HCT116 (cell line): ENCODE measurements around the gene CCDC24. TPM values are rescaled to one million over a fixed set of nuclear protein-coding genes. Genes with fewer than 3 reads are reported as not detected.

Experiments used
- ATAC-seq: fragments of 200-7000 bp; cut with Tn5 transposase; 2 replicates; pipeline ENCODE4 v1.9.1; 2020; ENCODE audit warnings: mild to moderate bottlenecking, moderate library complexity
- BruUV-seq: library from RNA; stranded (reverse); fragments of 400-500 nt; replicated peaks from 2 replicates; lab custom pipeline; 2021; lab: Mats Ljungman, UMichigan
- CTCF ChIA-PET: fragments of 300-600 bp; sonication (Branson Sonifier 250); formaldehyde crosslinking; loops from one replicate; lab custom pipeline; 2021; ENCODE audit warnings: antibody characterized with exemption; lab: Charles Lee
- POLR2A ChIA-PET: fragments of 300-600, 350-600 bp; sonication (Branson Sonifier 250); formaldehyde crosslinking; loops from one replicate; lab custom pipeline; 2021; ENCODE audit warnings: antibody characterized with exemption; lab: Charles Lee
- RAD21 ChIA-PET, 2 experiments: fragments of 300-600 bp; sonication (Branson Sonifier 250); formaldehyde crosslinking; loops; one replicate each; lab custom pipeline; 2023; ENCODE audit warnings: low total read pairs in 2 of 2; ENCODE audit not compliant: uncharacterized antibody in 2 of 2, unreplicated experiment in 2 of 2, low non-redundant PET in 1 of 2; lab: Charles Lee
- DNase-seq: peaks from one replicate; pipeline ENCODE4 v3.0.0-alpha.2; 2010; ENCODE audit warnings: low read depth, low spot score
- H2AFZ ChIP-seq: fragments of 200-600 bp; shearing (Covaris generic), sonication (generic); 2 replicates; pipeline ENCODE4 v1.6.1; 2017; ENCODE audit warnings: low read depth, mixed run types, mixed read lengths, antibody characterized with exemption, low read length; ENCODE audit not compliant: poor library complexity, severe bottlenecking
- H3K27ac ChIP-seq: 2 replicates; pipeline ENCODE4 v1.5.1; 2012; ENCODE audit warnings: low read depth, low read length
- H3K27me3 ChIP-seq: fragments of 200-600 bp; sonication (generic); 2 replicates; pipeline ENCODE4 v1.6.1; 2016; ENCODE audit warnings: mixed run types, low read length, mixed read lengths; ENCODE audit not compliant: insufficient read depth
- H3K36me3 ChIP-seq, 2 experiments: fragments of 200-500 bp in 1 of 2; fragments of 200-600 bp in 1 of 2; sonication (Bioruptor generic) in 1 of 2; sonication (generic) in 1 of 2; 2 replicates each; pipeline versions ENCODE4 v1.5.1 to v1.6.1; 2014 to 2016; ENCODE audit warnings: low read length in 2 of 2, inconsistent platforms in 1 of 2, mixed read lengths in 1 of 2, mixed run types in 1 of 2; ENCODE audit not compliant: insufficient read depth in 2 of 2, control insufficient read depth in 1 of 2
- H3K4me1 ChIP-seq, 2 experiments: fragments of 200-600 bp in 1 of 2; sonication (generic) in 1 of 2; 2 replicates each; pipeline versions ENCODE4 v1.5.1 to v1.6.1; 2012 to 2017; ENCODE audit warnings: low read length in 2 of 2, inconsistent platforms in 1 of 2, mild to moderate bottlenecking in 1 of 2, mixed read lengths in 1 of 2, mixed run types in 1 of 2, moderate library complexity in 1 of 2; ENCODE audit not compliant: insufficient read depth in 2 of 2, control insufficient read depth in 1 of 2
- H3K4me2 ChIP-seq: fragments of 200-600 bp; sonication (generic); 2 replicates; pipeline ENCODE4 v1.6.1; 2017; ENCODE audit warnings: mixed run types, low read length, mixed read lengths
- H3K4me3 ChIP-seq, 2 experiments: fragments of 200-600 bp in 1 of 2; sonication (generic) in 1 of 2; replicated peaks in 1 of 2; 2 replicates each; pipeline ENCODE4 v1.5.1; 2011 to 2016; ENCODE audit warnings: low read length in 2 of 2, control low read depth in 1 of 2, low read depth in 1 of 2, mild to moderate bottlenecking in 1 of 2, mixed read lengths in 1 of 2, mixed run types in 1 of 2
- H3K79me2 ChIP-seq: fragments of 200-600 bp; sonication (generic); 2 replicates; pipeline ENCODE4 v1.6.1; 2017; ENCODE audit warnings: mild to moderate bottlenecking, mixed run types, low read length, moderate library complexity, mixed read lengths; ENCODE audit not compliant: insufficient read depth
- H3K9ac ChIP-seq: fragments of 200-600 bp; sonication (generic); 2 replicates; pipeline ENCODE4 v1.6.1; 2016; ENCODE audit warnings: low read length, mixed read lengths
- H3K9me2 ChIP-seq: fragments of 200-600 bp; sonication (generic), shearing (Covaris generic); 2 replicates; pipeline ENCODE4 v1.6.1; 2017; ENCODE audit warnings: mixed run types, mild to moderate bottlenecking, moderate library complexity; ENCODE audit not compliant: insufficient read depth
- H3K9me3 ChIP-seq, 2 experiments: fragments of 200-500 bp in 1 of 2; fragments of 200-600 bp in 1 of 2; sonication (Bioruptor generic) in 1 of 2; sonication (generic) in 1 of 2; 2 replicates each; pipeline ENCODE4 v1.6.1; 2014 to 2017; ENCODE audit warnings: low read length in 2 of 2, mixed read lengths in 2 of 2, inconsistent platforms in 1 of 2, low read depth in 1 of 2, mild to moderate bottlenecking in 1 of 2, mixed run types in 1 of 2, moderate library complexity in 1 of 2; ENCODE audit not compliant: control insufficient read depth in 1 of 2, insufficient read depth in 1 of 2
- H4K20me1 ChIP-seq: fragments of 200-600 bp; sonication (generic), shearing (Covaris generic); 2 replicates; pipeline ENCODE4 v1.6.1; 2017; ENCODE audit warnings: mixed run types, mild to moderate bottlenecking, moderate library complexity; ENCODE audit not compliant: insufficient read depth
- ATF3 ChIP-seq: IDR thresholded peaks from 2 replicates; pipeline ENCODE4 v1.6.1; 2012
- CTCF ChIP-seq, 3 experiments: fragments of 200-600 bp in 1 of 3; sonication (generic) in 1 of 3; IDR thresholded peaks in 2 of 3; conservative IDR thresholded peaks in 1 of 3; 2 replicates each; pipeline ENCODE4 v1.5.1; 2012 to 2017; ENCODE audit warnings: low read depth in 2 of 3, low read length in 2 of 3, antibody characterized with exemption in 1 of 3, borderline replicate concordance in 1 of 3, control low read depth in 1 of 3, mild to moderate bottlenecking in 1 of 3, mixed read lengths in 1 of 3, mixed run types in 1 of 3, moderate library complexity in 1 of 3; ENCODE audit not compliant: insufficient read depth in 1 of 3
- EGR1 ChIP-seq: IDR thresholded peaks from 2 replicates; pipeline ENCODE4 v1.6.1; 2012; ENCODE audit warnings: low read depth
- RAD21 ChIP-seq: IDR thresholded peaks from 2 replicates; pipeline ENCODE4 v1.6.1; 2012; ENCODE audit warnings: low read depth, mild to moderate bottlenecking
- TCF7L2 ChIP-seq: IDR thresholded peaks from 2 replicates; pipeline ENCODE4 v1.7.0; 2011; ENCODE audit warnings: borderline replicate concordance, inconsistent platforms; ENCODE audit not compliant: insufficient read depth, insufficient read length; ENCODE audit errors: extremely low read depth
- ZFX ChIP-seq: fragments of 450-650 bp; IDR thresholded peaks from 2 replicates; pipeline ENCODE4 v1.6.1; 2017
- ZNF274 ChIP-seq: fragments of 200-500 bp; sonication (Bioruptor generic); IDR thresholded peaks from 2 replicates; pipeline ENCODE4 v1.6.1; 2014; ENCODE audit warnings: mild to moderate bottlenecking, low read depth, low read length, inconsistent platforms
- intact Hi-C: fragments of 100-400 bp; cut with micrococcal nuclease; formaldehyde crosslinking; loops from 2 replicates; pipeline ENCODE4 v1.10.0; 2022
- total RNA-seq: library from RNA; stranded (reverse); gene quantifications from one replicate; pipeline ENCODE4 v1.2.1, GENCODE V29; 2021; ENCODE audit not compliant: unreplicated experiment

CCDC24 gene
- total RNA-seq, 1 experiment from 2014 or later: 23.3 TPM

GRCh38 chr1:43975249-43975961, 16.0 kb upstream of the CCDC24 start:
- intact Hi-C loops: no loop called here
- no peaks in the 10 kb centered on the region for H4K20me1 ChIP-seq
- TF ChIP-seq RAD21: no peak
- TF ChIP-seq ZNF274: no peak
- TF ChIP-seq EGR1: no peak
- TF ChIP-seq TCF7L2: peak; percentile 10
- peak; percentile 49 for TF ChIP-seq ZFX
- H3K4me2 ChIP-seq: peak overlapping the region; percentile 97
- BruUV-seq: TSS peak; percentile 27
- no peaks in the 10 kb centered on the region for H3K9me3 ChIP-seq
- no peaks in the 10 kb centered on the region for H3K27me3 ChIP-seq
- RAD21 ChIA-PET: no interaction called here
- DNase-seq (no peak), ATAC-seq (peak; percentile 4)
- peak overlapping the region; percentile 93 for H3K9ac ChIP-seq
- CTCF ChIA-PET: interaction anchor here (1.4 to 2.2 kb wide), 2 partner anchors 41 to 72 kb away, joined by 6 to 10 read pairs; no protein-coding TSS in a partner anchor
- H3K27ac ChIP-seq: peak overlapping the region; percentile 80
- no peaks in the 10 kb centered on the region for H3K9me2 ChIP-seq
- no peak overlapping the region for H2AFZ ChIP-seq
- POLR2A ChIA-PET: no interaction called here
- peaks cover 63% of the 10 kb centered on the region for H3K79me2 ChIP-seq
- peaks cover 15 to 50% of the 10 kb centered on the region in 2 experiments; a peak in 3 of 4 replicates for H3K36me3 ChIP-seq
- peak overlapping the region; percentile 92 to 99 for H3K4me3 ChIP-seq
- H3K4me1 ChIP-seq: peaks cover 24 to 65% of the 10 kb centered on the region in 2 experiments

- POLR2A ChIA-PET: no interaction called here
Measured at GRCh38 chr1:43976045-43976444, 15.4 kb upstream of the CCDC24 start.

More at GRCh38 chr1:43976045-43976444, 15.4 kb upstream of the CCDC24 start:
- H2AFZ ChIP-seq: no peak overlapping the region
- ATAC-seq (no peak), DNase-seq (no peak)
- H3K27me3 ChIP-seq: no peaks in the 10 kb centered on the region
- peaks cover 21 to 64% of the 10 kb centered on the region in 2 experiments for H3K4me1 ChIP-seq
- no TSS peak for BruUV-seq
- peak overlapping the region; percentile 97 for H3K4me2 ChIP-seq
- intact Hi-C loops: no loop called here
- H4K20me1 ChIP-seq: no peaks in the 10 kb centered on the region
- peak overlapping the region; percentile 93 for H3K9ac ChIP-seq
- RAD21 ChIA-PET: no interaction called here
- no peaks in the 10 kb centered on the region for H3K9me3 ChIP-seq
- CTCF ChIA-PET: interaction anchor here (2.2 kb wide), 1 partner anchor 41 kb away, joined by 10 read pairs; no protein-coding TSS in a partner anchor
- H3K4me3 ChIP-seq: peak overlapping the region; percentile 92 to 99
- peak overlapping the region; percentile 80 for H3K27ac ChIP-seq
- no peaks in the 10 kb centered on the region for H3K9me2 ChIP-seq
- peaks cover 63% of the 10 kb centered on the region for H3K79me2 ChIP-seq
- TF ChIP-seq CTCF (IDR thresholded peaks at IDR 0.05 in 2 of 3, conservative IDR thresholded peaks at IDR 0.05 in 1 of 3; ENCODE audit: borderline replicate concordance in 1 of 3, insufficient read depth in 1 of 3, low read depth in 2 of 3, low read length in 2 of 3): 0 out of 6 replicates have a peak, but pooled peaks of 2 of the 3 experiments have one; percentile 13 to 24
- TF ChIP-seq ATF3: no peak
- TF ChIP-seq, all 23 proteins: peak for 1
- H3K36me3 ChIP-seq: peaks cover 15 to 48% of the 10 kb centered on the region in 2 experiments; a peak in 3 of 4 replicates
